ENCODE measurements around the gene ZNF653.

Gene ZNF653

DNA sequence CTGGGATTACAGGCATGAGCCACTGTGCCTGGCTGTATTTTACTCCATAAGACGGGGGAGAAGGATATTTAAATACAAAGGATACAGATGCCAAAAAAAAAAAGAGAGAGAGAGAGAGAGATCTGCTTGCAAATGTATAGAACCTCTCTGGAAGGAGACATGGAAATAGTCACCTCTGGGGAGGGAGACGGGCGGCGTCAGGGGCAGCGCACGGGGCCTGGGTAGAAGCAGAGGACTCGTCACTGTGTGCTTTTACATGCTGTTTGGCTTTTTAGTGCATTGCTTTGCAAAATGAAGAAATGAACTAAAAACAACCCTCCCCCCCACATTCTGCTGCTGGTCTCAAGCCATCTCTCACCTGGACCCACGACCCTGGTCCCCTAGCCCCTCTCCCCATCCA is 4.8 kb upstream of the ZNF653 start:
- no peak for DNase-seq (ENCODE audit: low spot score)

DNA sequence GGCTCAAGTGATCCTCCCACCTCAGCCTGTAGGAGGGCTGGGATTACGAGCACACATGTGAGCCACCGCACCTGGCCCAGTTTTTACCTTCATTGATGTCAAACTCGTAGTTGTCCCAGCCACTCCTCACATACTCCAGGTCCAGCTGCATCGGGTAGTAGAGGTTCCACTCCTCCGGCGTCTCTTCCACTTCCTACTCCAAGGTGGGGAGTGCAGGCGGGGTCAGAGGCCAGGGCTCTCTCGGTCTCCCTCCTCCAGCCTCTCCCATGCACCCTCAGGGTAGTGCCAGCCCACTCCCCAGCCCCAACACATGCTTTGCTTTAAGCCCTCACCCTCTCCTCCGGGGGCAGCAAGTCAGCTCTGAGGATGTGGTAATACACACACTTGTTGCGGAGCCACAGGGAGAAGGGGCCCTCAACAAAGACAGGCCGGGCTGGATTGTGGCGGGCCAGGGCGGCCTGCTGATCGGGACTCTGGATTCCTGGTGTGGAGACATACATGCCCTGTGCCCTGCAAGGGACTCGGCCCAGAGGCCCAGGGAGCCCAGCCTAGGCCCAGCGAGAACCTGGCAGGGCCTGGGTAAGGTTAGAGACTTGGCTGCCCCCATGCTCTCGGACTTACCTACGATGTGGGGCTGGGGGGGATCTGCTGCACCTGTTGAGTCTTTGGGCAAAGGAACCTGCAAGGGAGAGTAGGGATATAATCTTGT is 1.9 kb upstream of the ZNF653 start:
- no peak for DNase-seq (ENCODE audit: low spot score)

DNA sequence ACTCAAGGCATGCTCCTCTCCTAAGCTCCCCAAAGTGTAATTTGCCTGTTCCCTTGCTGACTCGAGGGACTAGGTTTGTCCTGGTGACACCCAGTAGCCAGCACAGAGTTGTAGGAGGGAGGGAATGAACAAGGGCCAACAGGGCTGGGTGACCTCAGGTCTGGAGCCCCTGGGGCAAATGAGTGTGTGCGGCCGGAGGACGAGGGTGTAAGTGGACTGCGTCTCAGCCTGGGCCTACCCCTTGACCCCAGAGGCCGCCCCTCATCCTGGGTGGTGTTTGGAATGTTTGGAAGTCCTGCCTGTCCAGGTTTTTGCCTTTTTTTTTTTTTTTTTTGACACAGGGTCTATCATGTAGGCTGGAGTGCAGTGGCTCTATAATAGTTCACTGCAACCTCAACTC is 1.3 kb upstream of the ZNF653 start:
- no peak for DNase-seq (ENCODE audit: low spot score)

DNA sequence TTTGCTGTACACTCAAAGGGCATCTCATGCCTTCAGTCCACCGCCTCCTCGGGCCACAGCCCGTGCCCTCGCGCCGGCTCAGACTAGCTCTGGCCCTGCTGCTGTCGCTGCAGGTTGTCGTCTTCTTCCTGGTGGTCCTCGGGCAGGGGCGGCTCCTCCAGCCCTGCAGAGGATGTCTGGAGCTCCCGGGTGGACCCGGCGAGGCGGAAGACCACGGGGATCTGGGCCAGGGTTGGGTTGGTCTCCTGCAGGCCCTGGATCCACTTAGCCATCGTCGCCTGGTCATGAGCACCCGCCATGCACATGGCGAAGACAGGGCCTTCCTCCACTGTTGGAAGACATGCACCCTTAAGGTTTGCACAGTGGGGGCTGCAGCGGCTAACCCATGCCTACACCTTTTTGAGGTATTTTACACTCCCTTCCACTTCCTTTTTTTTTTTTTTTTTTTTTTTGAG is 489 bp upstream of the ZNF653 start:
- DNase-seq (ENCODE audit: low spot score): peak; percentile 63

- DNase-seq (ENCODE audit: low spot score): peak; percentile 96
Measured at GRCh38 chr19:11505032-11505503, 571 bp downstream of the ZNF653 start.

- DNase-seq (ENCODE audit: low spot score): no peak
Measured at GRCh38 chr19:11504502-11505031, 1.1 kb downstream of the ZNF653 start.

- no peak for DNase-seq (ENCODE audit: low spot score)
Measured at GRCh38 chr19:11499890-11500420, 5.7 kb downstream of the ZNF653 start.

DNA sequence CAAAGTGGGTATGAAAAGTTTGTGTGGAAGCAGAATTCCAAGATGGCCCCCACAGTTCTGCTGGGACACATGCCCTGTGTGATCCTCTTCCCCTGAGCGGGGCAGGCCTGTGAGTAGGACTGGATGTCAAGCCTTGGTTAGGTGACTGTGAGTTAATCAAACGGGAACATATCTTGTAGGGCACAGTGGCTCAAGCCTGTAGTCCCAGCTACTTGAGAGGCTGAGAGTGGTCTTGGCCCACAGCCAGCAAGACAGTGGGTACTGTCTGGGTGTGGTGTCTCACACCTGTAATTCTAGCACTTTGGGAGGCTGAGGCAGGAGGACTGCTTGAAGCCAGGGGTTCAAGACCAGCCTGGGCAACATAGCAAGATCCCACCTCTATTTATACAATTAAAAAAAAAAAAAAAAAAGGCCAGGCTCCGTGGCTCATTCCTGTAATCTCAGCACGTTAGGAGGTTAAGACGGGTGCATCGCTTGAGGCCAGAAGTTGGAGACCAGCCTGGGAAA is 6.4 kb downstream of the ZNF653 start:
- DNase-seq (ENCODE audit: low spot score): no peak

DNA sequence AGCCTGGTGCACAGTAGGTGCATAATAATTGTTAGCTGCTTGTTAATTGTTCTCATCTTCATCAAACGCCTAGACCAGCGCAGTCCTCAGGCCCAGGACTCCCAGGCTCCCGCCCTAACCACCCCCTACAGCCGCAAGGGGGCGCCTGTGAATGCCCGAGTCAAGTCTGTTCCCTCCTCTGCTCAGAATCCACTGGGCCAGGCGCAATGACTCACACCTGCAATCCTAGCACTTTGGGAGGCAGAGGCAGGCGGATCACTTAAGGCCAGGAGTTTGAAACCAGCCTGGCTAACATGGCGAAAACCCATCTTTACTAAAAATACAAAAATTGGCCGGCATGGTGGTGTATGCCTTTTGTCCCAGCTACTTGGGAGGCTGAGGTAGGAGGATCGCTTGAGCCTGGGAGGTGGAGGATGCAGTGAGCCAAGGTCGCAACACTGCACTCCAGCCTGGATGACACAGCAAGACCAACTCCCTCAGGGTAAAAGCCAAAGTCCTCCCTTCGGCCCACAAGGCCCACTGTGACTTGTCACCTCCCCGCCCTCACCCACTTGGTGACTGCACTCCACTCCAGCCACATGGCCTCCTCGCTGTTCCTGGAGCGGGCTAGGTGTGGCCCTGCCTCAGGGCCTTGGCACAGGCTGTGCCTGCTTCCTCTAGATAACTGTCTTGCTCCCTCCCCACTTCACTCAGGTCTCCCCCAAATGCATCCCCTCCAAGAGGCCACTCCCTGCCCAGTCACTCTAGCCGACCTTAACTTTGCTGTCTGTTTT is 9.1 kb downstream of the ZNF653 start:
- DNase-seq (ENCODE audit: low spot score): peak; percentile 80

DNA sequence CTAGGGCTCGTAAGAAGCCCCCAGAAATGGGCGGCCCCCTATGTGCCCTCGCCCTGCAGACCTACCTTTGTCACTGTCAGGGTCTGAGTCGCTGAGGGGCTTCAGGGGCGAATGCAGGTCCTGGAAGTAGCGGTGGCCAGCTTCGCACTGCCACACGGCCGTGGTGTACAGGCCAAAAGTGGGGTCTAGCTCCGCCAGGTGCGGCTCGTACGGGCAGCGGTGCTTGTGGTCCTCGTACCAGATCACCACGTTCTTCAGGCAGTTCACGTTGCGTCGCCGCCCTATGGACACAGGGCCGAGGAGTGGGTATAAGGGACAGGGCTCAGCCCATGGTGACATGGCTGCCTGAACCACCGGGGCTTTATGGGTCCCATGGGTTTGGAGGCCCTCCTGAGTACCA is 9.8 kb downstream of the ZNF653 start:
- no peak for DNase-seq (ENCODE audit: low spot score)

DNA sequence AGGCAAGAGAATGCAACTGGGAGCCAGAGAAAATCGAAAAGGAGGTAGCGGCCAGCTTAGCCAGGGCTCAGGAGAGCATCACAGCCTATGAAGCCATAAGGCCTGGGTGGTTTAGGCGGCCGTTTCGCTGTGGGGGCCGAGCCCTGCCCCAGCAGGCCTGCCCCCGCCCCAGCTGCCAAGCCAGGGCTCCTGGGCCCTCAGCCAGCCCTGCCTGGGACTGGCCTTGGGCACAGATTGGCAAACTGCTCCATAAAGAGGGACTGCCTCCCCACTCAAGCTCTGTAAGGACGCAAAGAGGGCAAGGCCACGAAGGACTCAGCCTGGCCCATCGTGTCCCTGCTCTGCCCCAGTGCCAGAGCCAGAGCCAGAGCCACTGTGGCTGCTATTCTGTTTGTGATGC is 10.2 kb downstream of the ZNF653 start:
- DNase-seq (ENCODE audit: low spot score): no peak

DNA sequence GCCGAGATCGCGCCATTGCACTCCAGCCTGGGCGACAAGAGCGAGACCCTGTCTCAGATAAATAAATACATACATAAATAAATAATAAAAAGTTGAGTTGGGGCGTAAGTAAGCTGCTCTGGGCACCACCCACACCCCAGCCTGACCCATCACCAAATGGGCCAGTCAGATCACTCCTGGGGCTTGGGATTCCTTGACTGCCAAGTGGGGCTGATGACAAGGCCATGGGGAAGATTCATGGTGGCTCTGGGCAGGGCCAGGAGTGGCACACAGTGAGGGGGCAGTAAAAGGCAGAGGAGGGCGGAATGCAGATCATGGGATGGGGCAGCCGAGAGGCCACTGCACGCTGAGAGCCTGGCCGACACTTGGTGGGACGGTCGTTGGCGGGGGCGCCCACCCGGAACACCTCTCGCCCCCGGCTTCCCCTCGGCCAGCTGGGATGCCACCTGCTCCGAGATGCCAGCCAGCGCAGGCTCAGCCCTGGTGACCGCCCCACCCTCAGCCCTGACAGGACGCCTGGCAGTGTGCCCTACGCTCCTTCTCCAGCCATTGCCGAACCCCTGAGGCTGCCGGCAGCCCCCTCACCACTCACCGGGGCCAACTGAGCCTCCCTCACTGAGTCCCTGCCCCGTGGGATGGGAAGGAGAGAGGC is 10.9 kb downstream of the ZNF653 start:
- no peak for DNase-seq (ENCODE audit: low spot score)

GRCh38 chr19:11489378-11489777 is 16.3 kb downstream of the ZNF653 start:
- DNase-seq (ENCODE audit: low spot score): no peak

GRCh38 chr19:11486661-11487503 is 18.8 kb downstream of the ZNF653 start:
- DNase-seq (ENCODE audit: low spot score): no peak

DNA sequence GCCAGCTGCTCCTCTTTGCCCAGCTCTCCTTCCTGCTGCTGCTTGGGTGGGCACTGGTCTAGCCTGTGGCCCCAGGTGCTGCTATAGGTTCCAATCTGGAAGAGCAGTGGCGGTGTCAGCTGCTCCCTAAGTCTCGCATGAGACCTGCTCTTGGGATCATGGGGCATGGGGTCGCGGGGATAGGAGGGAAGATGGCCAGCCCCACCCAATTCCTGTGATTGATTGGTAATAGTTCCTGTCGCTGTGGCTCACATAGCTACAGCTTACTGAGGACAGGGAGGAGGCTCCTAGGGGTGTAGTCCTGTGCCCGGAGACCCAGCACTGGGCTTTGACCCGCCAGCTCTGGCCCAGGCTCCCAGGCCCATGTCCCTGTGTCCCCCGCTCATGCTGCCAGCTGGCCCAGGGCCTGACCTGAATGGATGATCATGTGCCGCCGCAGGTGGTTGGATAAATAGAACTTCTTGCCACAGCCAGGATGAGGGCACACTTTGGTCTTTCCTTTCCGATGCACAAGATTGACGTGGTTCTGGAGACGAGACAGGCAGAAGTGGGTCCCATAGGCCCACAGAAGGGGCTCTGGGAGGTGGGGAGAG is 20.3 kb downstream of the ZNF653 start:
- no peak for DNase-seq (ENCODE audit: low spot score)

- DNase-seq (ENCODE audit: low spot score): no peak
Measured at GRCh38 chr19:11483366-11484111, 22.1 kb downstream of the ZNF653 start.

DNA sequence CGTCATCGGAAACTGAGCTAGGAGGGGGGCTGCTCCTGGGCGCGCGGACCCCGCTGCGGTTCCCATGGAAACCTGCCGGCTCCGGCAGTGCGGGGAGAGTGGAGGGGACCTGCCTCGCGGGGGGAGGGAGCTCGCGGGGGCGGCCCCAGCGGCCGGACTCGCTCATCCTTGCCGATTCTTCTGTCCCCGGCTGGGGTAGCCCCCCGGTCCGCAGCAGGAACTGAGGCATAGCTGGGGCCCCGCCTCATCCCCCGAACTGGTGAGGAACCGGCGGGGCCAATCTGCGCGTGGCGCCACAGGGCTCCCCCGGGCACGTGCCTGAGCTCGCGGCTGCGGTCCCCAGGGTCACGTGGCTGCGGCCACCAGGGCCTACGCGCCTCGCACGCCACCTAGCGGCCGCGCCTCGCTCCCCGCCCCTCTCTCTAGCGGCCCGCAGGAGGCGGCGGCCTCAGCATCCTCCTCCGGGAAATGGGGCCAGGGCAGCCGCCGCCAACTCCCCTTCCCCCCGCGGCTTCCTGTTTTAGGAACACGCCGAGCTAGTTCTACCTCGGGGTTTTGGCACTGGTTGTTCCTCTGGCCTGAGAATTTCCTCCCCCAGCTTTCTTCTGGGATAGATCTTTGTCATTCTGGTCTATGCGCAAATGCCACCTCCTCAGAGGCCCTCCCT is 23.1 kb downstream of the ZNF653 start:
- peak; percentile 98 for DNase-seq (ENCODE audit: low spot score)

DNA sequence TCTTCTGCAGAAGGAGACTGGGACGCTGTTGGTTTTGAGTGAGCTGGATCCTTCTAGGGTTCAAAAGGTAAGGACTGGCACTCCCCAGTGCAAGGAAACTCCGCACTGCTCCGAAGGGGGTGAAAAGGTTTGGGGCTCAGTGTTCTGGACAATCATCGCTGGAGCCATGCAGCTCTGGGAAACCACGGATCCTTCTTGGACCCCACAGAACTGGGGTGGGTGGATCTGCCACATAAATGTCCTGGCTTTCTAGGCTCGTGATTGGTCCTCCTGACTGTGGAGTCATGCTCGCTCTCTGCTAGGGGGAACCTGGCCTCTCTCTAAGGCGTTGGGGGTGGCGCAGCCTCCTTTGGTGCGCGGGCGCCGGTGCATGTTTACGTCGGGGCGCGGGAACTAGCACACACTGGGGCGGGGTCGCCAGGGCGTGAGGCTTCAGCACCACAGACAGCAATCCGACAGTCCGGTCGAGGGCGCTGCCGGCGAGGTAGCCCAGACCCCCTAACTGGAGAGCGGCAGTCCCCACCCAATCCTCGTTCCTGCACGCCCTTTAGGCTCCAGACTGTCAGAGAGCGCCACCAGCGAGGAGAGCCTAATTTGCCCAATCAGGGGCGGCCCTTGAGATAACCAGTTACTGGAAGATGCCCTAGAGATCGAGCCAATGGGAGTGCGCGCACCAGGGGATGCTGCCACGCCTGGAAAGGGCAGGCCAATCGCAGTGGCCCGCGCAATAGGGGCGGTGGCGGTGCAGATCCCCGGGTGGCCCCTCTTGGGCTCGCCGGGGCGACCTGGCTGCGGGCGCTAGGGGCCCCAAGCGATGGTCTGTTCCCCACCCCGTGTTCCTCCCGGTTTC is 23.9 kb downstream of the ZNF653 start:
- DNase-seq (ENCODE audit: low spot score): no peak

Measured in HuH-7.5 (cell line).